ENCODE data around the gene TRABD2B.

The TRABD2B gene

GRCh38 chr1:47991187-47991586 is 6.0 kb downstream of the TRABD2B start:
- DNase-seq, result no peak

GRCh38 chr1:47990286-47990685 is 6.9 kb downstream of the TRABD2B start:
- no peak for DNase-seq

GRCh38 chr1:47987601-47988000 is 9.6 kb downstream of the TRABD2B start:
- no peak for DNase-seq

- no peak for DNase-seq
Observed at GRCh38 chr1:47986761-47987200, 10.4 kb downstream of the TRABD2B start.

GRCh38 chr1:47985018-47985417 is 12.2 kb downstream of the TRABD2B start:
- DNase-seq, result no peak

GRCh38 chr1:47984175-47984789 is 12.9 kb downstream of the TRABD2B start:
- DNase-seq, result no peak

GRCh38 chr1:47983691-47984090 is 13.5 kb downstream of the TRABD2B start:
- no peak for DNase-seq

- no peak for DNase-seq
Observed at GRCh38 chr1:47981667-47982350, 15.4 kb downstream of the TRABD2B start.

- no peak for DNase-seq
Observed at GRCh38 chr1:47980501-47980900, 16.7 kb downstream of the TRABD2B start.

- no peak for DNase-seq
Observed at GRCh38 chr1:47979724-47980123, 17.5 kb downstream of the TRABD2B start.

GRCh38 chr1:47978486-47978885 is 18.7 kb downstream of the TRABD2B start:
- DNase-seq, result no peak

- DNase-seq, result no peak
Observed at GRCh38 chr1:47976728-47977127, 20.5 kb downstream of the TRABD2B start.

GRCh38 chr1:47976267-47976666 is 20.9 kb downstream of the TRABD2B start:
- no peak for DNase-seq

- DNase-seq, result no peak
Observed at GRCh38 chr1:47975302-47975921, 21.8 kb downstream of the TRABD2B start.

- DNase-seq, result no peak
Observed at GRCh38 chr1:47972864-47973432, 24.2 kb downstream of the TRABD2B start.

- DNase-seq, result no peak
Observed at GRCh38 chr1:47971385-47972160, 25.6 kb downstream of the TRABD2B start.

- no peak for DNase-seq
Observed at GRCh38 chr1:47970882-47971281, 26.3 kb downstream of the TRABD2B start.

GRCh38 chr1:47969478-47969877 is 27.7 kb downstream of the TRABD2B start:
- no peak for DNase-seq

GRCh38 chr1:47968556-47968888 is 28.7 kb downstream of the TRABD2B start:
- no peak for DNase-seq

- DNase-seq, result no peak
Observed at GRCh38 chr1:47967864-47968555, 29.2 kb downstream of the TRABD2B start.

- DNase-seq, result no peak
Observed at GRCh38 chr1:47965816-47966215, 31.4 kb downstream of the TRABD2B start.

GRCh38 chr1:47964636-47965035 is 32.5 kb downstream of the TRABD2B start:
- DNase-seq, result no peak
